Mammary epithelial cell (primary cell): ENCODE measurements around the gene OTOL1.

Experiments used
- EZH2 ChIP-seq: IDR thresholded peaks from 2 replicates; pipeline ENCODE4 v1.6.1; 2012; ENCODE audit warnings: low read length, inconsistent platforms, borderline replicate concordance
- TF ChIP-seq, protein P1 (sequence below), 2 donors: IDR thresholded peaks in 1 of 2; conservative IDR thresholded peaks in 1 of 2; 2 replicates each; pipeline ENCODE4 v1.5.1; 2011 to 2012; ENCODE audit warnings: inconsistent platforms in 2 of 2, low read length in 2 of 2, mild to moderate bottlenecking in 2 of 2, control low read depth in 1 of 2, low read depth in 1 of 2; ENCODE audit not compliant: insufficient read depth in 1 of 2; ENCODE audit errors: extremely low read depth in 1 of 2

- TF ChIP-seq, protein P1, sequence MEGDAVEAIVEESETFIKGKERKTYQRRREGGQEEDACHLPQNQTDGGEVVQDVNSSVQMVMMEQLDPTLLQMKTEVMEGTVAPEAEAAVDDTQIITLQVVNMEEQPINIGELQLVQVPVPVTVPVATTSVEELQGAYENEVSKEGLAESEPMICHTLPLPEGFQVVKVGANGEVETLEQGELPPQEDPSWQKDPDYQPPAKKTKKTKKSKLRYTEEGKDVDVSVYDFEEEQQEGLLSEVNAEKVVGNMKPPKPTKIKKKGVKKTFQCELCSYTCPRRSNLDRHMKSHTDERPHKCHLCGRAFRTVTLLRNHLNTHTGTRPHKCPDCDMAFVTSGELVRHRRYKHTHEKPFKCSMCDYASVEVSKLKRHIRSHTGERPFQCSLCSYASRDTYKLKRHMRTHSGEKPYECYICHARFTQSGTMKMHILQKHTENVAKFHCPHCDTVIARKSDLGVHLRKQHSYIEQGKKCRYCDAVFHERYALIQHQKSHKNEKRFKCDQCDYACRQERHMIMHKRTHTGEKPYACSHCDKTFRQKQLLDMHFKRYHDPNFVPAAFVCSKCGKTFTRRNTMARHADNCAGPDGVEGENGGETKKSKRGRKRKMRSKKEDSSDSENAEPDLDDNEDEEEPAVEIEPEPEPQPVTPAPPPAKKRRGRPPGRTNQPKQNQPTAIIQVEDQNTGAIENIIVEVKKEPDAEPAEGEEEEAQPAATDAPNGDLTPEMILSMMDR (conservative IDR thresholded peaks at IDR 0.05 in 1 of 2, IDR thresholded peaks at IDR 0.05 in 1 of 2; ENCODE audit: extremely low read depth in 1 of 2, insufficient read depth in 1 of 2, low read depth in 1 of 2, low read length in 2 of 2) = no peak
- TF ChIP-seq EZH2 = no peak
These were observed 42.0 kb upstream of the OTOL1 start for GRCh38 chr3:161454615-161455014.
